Measurements from ENCODE around the gene ZMAT5.

DNA sequence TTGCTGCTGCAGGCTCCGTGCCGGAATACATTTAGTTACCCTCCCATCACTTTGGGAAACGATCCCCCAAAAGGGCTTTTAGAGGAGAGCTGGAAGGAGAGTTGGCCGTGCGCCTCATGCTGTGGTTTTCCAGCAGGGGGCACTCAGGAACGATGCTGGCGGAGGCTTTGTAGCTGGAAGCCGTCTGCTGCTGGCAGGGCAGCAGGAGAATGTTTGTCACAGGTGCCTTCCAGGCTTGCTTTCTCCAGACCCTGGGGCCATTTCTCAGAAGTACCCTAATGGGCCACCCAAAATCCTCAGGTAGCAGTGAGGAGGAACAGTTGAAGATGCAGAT, 77.0 kb downstream of the ZMAT5 start:
- TF ChIP-seq, protein P1, sequence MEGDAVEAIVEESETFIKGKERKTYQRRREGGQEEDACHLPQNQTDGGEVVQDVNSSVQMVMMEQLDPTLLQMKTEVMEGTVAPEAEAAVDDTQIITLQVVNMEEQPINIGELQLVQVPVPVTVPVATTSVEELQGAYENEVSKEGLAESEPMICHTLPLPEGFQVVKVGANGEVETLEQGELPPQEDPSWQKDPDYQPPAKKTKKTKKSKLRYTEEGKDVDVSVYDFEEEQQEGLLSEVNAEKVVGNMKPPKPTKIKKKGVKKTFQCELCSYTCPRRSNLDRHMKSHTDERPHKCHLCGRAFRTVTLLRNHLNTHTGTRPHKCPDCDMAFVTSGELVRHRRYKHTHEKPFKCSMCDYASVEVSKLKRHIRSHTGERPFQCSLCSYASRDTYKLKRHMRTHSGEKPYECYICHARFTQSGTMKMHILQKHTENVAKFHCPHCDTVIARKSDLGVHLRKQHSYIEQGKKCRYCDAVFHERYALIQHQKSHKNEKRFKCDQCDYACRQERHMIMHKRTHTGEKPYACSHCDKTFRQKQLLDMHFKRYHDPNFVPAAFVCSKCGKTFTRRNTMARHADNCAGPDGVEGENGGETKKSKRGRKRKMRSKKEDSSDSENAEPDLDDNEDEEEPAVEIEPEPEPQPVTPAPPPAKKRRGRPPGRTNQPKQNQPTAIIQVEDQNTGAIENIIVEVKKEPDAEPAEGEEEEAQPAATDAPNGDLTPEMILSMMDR (IDR thresholded peaks at IDR 0.05; ENCODE audit: insufficient read depth, low read depth, low read length) = peak; percentile 70
- TF ChIP-seq EZH2 (IDR thresholded peaks at IDR 0.05; ENCODE audit: insufficient read depth, low read length) = no peak

Measured in astrocyte (in vitro differentiated cells and primary cell).